GM18498 (cell line): ENCODE measurements around the gene MMEL1.
"Not testable (repeated sequence)": the region's sequence is repeated elsewhere in the genome, so short reads cannot be mapped to it uniquely, and the experiment has no call there.

Experiments used
- ATAC-seq: cut with Tn5 transposase; IDR thresholded peaks from one replicate; pipeline ENCODE4 v1.9.1; 2021; ENCODE audit warnings: mild to moderate bottlenecking, moderate library complexity; ENCODE audit not compliant: unreplicated experiment

The MMEL1 gene

GRCh38 chr1:2632561-2633361 is at the start of gene MMEL1:
MMEL1 (minus strand) TSS chr1:2633016; CDS start chr1:2629484, 3,532 bp downstream.
- no peak for ATAC-seq

- not testable (repeated sequence) for ATAC-seq
Observed at GRCh38 chr1:2676726-2677125, 43.9 kb upstream of the MMEL1 start.

GRCh38 chr1:2671656-2672055 is 38.8 kb upstream of the MMEL1 start:
- ATAC-seq: not testable (repeated sequence)

GRCh38 chr1:2659806-2660205 is 27.0 kb upstream of the MMEL1 start:
- ATAC-seq: not testable (repeated sequence)

- ATAC-seq: not testable (repeated sequence)
Observed at GRCh38 chr1:2657909-2658308, 25.1 kb upstream of the MMEL1 start.

- not testable (repeated sequence) for ATAC-seq
Observed at GRCh38 chr1:2657124-2657523, 24.3 kb upstream of the MMEL1 start.

- not testable (repeated sequence) for ATAC-seq
Observed at GRCh38 chr1:2655598-2656434, 23.0 kb upstream of the MMEL1 start.

GRCh38 chr1:2654443-2654948 is 21.7 kb upstream of the MMEL1 start:
- not testable (repeated sequence) for ATAC-seq

- ATAC-seq: not testable (repeated sequence)
Observed at GRCh38 chr1:2653741-2654442, 21.1 kb upstream of the MMEL1 start.

- ATAC-seq: not testable (repeated sequence)
Observed at GRCh38 chr1:2652926-2653571, 20.2 kb upstream of the MMEL1 start.

GRCh38 chr1:2652152-2652925 is 19.5 kb upstream of the MMEL1 start:
- not testable (repeated sequence) for ATAC-seq

GRCh38 chr1:2650967-2651645 is 18.3 kb upstream of the MMEL1 start:
- ATAC-seq: no peak

GRCh38 chr1:2646837-2647236 is 14.0 kb upstream of the MMEL1 start:
- no peak for ATAC-seq

GRCh38 chr1:2645776-2646175 is 13.0 kb upstream of the MMEL1 start:
- no peak for ATAC-seq

GRCh38 chr1:2645143-2645542 is 12.3 kb upstream of the MMEL1 start:
- ATAC-seq: no peak

- ATAC-seq: no peak
Observed at GRCh38 chr1:2644591-2645101, 11.8 kb upstream of the MMEL1 start.

- no peak for ATAC-seq
Observed at GRCh38 chr1:2644171-2644570, 11.4 kb upstream of the MMEL1 start.

- no peak for ATAC-seq
Observed at GRCh38 chr1:2643414-2644077, 10.7 kb upstream of the MMEL1 start.
